ENCODE measurements around the gene KIRREL3.

- TF ChIP-seq EZH2 (IDR thresholded peaks at IDR 0.05; ENCODE audit: insufficient read depth, poor library complexity, severe bottlenecking) (no peak), EZH2phosphoT487 (IDR thresholded peaks at IDR 0.05; ENCODE audit: insufficient read depth, low read depth) (no peak)
Observed at GRCh38 chr11:126930091-126930841, 70.3 kb downstream of the KIRREL3 start.
